ENCODE results near the gene MISP3.

The MISP3 gene

GRCh38 chr19:14119644-14120496 lies 47.3 kb downstream of the MISP3 start:
- DNase-seq (ENCODE audit: low read depth, low spot score) = no peak

- no peak for DNase-seq (ENCODE audit: low read depth, low spot score)
These were observed 47.9 kb downstream of the MISP3 start for GRCh38 chr19:14120497-14120780.

- no peak for DNase-seq (ENCODE audit: low read depth, low spot score)
These were observed 50.3 kb downstream of the MISP3 start for GRCh38 chr19:14122924-14123323.

All from astrocyte of the hippocampus (primary cell).